ENCODE results near the gene S100A12. TPM values are rescaled to one million over a fixed set of nuclear protein-coding genes. Genes with fewer than 3 reads are reported as not detected.

The S100A12 gene
- total and polyA plus RNA-seq, 8 donors: 1.1 to 178 (median 3.4) TPM

DNA sequence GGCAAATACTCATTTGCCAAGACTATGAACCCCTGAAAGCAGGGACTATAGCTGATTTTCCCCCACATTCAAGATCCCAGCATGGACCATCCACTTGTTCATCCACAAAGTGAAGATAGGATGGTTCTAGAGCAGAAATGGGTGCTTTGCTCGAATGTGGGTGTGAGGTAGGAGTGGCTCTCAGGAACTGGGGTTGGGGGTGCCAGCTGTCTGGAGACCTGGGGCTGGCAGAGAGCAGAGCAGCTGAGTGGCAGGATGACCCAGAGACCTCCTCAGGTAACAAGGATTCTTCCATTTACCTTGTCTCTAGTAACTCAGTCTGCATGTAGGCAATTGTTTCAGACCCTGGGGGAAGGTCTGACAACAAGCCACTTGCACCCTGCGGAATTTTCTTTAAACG is 11.8 kb downstream of the S100A12 start:
- no peaks in the 10 kb centered on the region for H3K27me3 ChIP-seq
- no peak for DNase-seq
- intact Hi-C loops (cut with DNase I): no loop called here
- H3K9me3 ChIP-seq: no peaks in the 10 kb centered on the region
- H3K36me3 ChIP-seq: peaks cover 0 to 24% of the 10 kb centered on the region in 2 donors
- no peak for ATAC-seq
- H3K4me1 ChIP-seq: peaks cover 0 to 84% of the 10 kb centered on the region in 2 donors
- H3K4me3 ChIP-seq: no peak overlapping the region
- TF ChIP-seq, protein P1, sequence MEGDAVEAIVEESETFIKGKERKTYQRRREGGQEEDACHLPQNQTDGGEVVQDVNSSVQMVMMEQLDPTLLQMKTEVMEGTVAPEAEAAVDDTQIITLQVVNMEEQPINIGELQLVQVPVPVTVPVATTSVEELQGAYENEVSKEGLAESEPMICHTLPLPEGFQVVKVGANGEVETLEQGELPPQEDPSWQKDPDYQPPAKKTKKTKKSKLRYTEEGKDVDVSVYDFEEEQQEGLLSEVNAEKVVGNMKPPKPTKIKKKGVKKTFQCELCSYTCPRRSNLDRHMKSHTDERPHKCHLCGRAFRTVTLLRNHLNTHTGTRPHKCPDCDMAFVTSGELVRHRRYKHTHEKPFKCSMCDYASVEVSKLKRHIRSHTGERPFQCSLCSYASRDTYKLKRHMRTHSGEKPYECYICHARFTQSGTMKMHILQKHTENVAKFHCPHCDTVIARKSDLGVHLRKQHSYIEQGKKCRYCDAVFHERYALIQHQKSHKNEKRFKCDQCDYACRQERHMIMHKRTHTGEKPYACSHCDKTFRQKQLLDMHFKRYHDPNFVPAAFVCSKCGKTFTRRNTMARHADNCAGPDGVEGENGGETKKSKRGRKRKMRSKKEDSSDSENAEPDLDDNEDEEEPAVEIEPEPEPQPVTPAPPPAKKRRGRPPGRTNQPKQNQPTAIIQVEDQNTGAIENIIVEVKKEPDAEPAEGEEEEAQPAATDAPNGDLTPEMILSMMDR (IDR thresholded peaks at IDR 0.05): no peak
- H3K27ac ChIP-seq: peak overlapping the region in 1 of 2 donors; percentile 94

DNA sequence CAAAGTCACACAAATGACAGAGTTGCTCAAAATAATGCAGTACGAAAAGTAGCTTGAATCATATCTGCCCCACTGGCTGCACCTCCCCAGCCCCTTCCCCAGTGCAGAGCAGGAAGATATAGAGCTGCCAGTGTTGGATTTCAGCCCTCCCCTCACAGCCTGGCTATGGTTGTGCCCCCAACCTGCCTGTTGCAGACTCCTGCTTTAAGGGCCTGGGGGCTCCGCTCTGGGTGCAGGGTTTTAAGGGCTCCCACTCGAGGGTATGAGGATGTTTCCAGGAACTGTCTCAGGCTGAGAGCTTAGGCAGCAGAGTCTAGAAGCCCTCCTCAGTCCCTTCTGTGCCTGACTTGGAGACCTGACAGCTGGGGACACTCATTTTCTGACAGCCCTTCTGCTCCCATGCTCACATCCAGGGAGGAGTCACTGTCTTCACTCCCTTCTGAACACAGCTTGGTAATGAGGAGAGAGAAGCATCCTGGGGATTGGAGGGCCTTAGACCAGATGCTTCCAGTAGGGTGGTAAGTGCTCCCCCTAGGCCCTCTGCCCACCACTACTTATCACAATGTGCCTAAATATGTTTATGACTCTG is 13.1 kb downstream of the S100A12 start:
- peaks cover 0 to 26% of the 10 kb centered on the region in 2 donors for H3K36me3 ChIP-seq
- TF ChIP-seq, protein P1 (IDR thresholded peaks at IDR 0.05): no peak
- DNase-seq (peak in 2 of 4 donors; percentile 9 to 30), ATAC-seq (no peak)
- H3K4me1 ChIP-seq: peaks cover 0 to 71% of the 10 kb centered on the region in 2 donors
- intact Hi-C loops (cut with DNase I): no loop called here
- no peak overlapping the region for H3K4me3 ChIP-seq
- no peaks in the 10 kb centered on the region for H3K9me3 ChIP-seq
- H3K27me3 ChIP-seq: no peaks in the 10 kb centered on the region
- H3K27ac ChIP-seq: peak overlapping the region in 1 of 2 donors; percentile 94

DNA sequence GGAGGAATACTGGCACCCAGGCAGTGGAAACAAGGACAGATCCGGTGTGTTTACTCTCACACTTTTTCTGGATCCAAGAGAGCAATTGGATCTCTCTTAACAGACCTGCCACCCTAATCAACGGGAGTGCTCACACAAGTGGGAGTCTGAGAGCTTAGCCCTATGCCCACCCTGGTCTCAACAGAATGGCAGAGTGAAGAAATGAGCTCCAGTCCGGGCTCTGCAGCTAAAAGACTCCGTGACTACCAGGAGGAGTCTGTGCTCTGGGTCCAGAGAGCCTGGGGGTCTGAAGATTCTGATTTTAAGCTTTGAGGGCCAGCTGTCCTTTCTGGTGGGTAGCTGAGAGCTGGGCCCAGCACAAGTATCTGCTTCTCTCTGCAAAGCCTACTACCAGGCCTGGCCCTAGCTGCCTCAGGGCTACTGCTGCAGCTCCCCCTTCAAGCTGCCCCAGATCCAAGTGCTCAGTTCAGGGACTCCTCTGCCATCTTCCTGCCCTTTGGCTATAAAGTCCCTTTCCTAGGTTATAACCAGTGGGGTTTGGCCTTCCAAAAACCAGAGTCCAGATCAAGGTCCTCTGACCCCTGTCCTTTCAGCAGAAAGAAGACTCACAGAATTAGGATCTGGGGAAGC is 13.8 kb downstream of the S100A12 start:
- H3K27me3 ChIP-seq: no peaks in the 10 kb centered on the region
- no peak overlapping the region for H3K4me3 ChIP-seq
- H3K36me3 ChIP-seq: peaks cover 0 to 26% of the 10 kb centered on the region in 2 donors
- intact Hi-C loops (cut with DNase I): no loop called here
- no peaks in the 10 kb centered on the region for H3K9me3 ChIP-seq
- TF ChIP-seq, protein P1 (IDR thresholded peaks at IDR 0.05): no peak
- DNase-seq (no peak), ATAC-seq (no peak)
- H3K27ac ChIP-seq: peak overlapping the region in 1 of 2 donors; percentile 94
- peaks cover 0 to 71% of the 10 kb centered on the region in 2 donors for H3K4me1 ChIP-seq

DNA sequence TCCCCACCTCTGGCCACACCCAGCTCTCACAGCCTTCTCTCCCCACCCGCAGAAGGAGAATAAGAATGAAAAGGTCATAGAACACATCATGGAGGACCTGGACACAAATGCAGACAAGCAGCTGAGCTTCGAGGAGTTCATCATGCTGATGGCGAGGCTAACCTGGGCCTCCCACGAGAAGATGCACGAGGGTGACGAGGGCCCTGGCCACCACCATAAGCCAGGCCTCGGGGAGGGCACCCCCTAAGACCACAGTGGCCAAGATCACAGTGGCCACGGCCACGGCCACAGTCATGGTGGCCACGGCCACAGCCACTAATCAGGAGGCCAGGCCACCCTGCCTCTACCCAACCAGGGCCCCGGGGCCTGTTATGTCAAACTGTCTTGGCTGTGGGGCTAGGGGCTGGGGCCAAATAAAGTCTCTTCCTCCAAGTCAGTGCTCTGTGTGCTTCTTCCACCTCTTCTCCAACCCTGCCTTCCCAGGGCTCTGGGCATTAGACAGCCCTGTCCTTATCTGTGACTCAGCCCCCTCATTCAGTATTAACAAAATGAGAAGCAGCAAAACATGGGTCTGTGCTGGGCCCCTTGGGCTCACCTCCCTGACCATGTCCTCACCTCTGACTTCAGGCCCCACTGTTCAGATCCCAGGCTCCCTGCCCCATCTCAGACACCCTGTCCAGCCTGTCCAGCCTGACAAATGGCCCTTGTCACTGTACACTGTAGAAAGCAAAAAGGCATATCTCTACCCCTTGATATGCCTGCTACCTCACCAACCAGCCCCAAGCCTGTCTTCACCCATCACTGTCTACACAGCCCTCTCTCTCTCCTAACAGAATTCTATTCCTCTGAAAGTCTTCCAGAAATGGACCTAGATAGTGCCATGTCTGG is 14.6 kb downstream of the S100A12 start:
- H3K27ac ChIP-seq: peak overlapping the region; percentile 14 to 94
- H3K36me3 ChIP-seq: peaks cover 0 to 26% of the 10 kb centered on the region in 2 donors
- H3K4me1 ChIP-seq: peaks cover 0 to 72% of the 10 kb centered on the region in 2 donors
- intact Hi-C loops (cut with DNase I): no loop called here
- TF ChIP-seq, protein P1 (IDR thresholded peaks at IDR 0.05): no peak
- no peaks in the 10 kb centered on the region for H3K9me3 ChIP-seq
- peak overlapping the region in 1 of 2 donors; percentile 58 for H3K4me3 ChIP-seq
- no peak for DNase-seq
- no peak for ATAC-seq
- H3K27me3 ChIP-seq: no peaks in the 10 kb centered on the region

DNA sequence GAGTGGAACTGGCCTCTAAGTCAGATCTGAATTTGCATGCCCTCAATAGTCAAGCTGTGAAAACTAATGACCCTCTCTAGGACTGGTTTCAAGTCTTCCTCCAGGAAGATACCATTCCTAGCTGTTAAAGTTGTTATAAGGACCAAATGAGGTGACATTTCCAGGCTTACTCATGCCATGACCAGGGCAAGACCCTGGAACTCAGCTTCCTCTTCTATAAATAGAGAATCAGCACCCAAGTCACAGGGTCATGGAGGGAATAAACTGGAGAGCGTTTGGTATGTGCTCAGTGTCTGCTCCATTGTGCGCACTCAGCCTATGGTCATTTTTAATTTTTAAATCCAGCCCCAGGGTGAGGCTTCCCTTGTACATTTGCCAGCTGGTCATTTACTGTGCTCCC is 15.2 kb downstream of the S100A12 start:
- peak overlapping the region; percentile 14 to 94 for H3K27ac ChIP-seq
- DNase-seq (no peak), ATAC-seq (peak; percentile 10)
- H3K36me3 ChIP-seq: peaks cover 0 to 26% of the 10 kb centered on the region in 2 donors
- TF ChIP-seq, protein P1 (IDR thresholded peaks at IDR 0.05): no peak
- intact Hi-C loops (cut with DNase I): no loop called here
- H3K4me3 ChIP-seq: peak overlapping the region in 1 of 2 donors; percentile 58
- H3K27me3 ChIP-seq: no peaks in the 10 kb centered on the region
- peaks cover 0 to 72% of the 10 kb centered on the region in 2 donors for H3K4me1 ChIP-seq
- H3K9me3 ChIP-seq: no peaks in the 10 kb centered on the region

All from left lung (tissue), 10 donors.